GM23248 (cell line): ENCODE data around the gene HCRTR2. TPM values are rescaled to one million over a fixed set of nuclear protein-coding genes. Genes with fewer than 3 reads are reported as not detected.

Experiments
- DNase-seq: peaks from one replicate; pipeline ENCODE4 v3.0.0-alpha.2; 2015
- H2AFZ ChIP-seq: fragments of 200-600 bp; sonication (generic); 2 replicates; pipeline ENCODE4 v1.6.1; 2016; ENCODE audit warnings: antibody characterized with exemption
- H3F3A ChIP-seq: fragments of 200-600 bp; sonication (generic); 2 replicates; pipeline ENCODE4 v1.6.1; 2016; ENCODE audit warnings: mild to moderate bottlenecking, antibody characterized with exemption, mixed run types; ENCODE audit not compliant: insufficient read depth
- H3K27ac ChIP-seq: fragments of 200-600 bp; sonication (generic); 2 replicates; pipeline ENCODE4 v1.5.1; 2016; ENCODE audit warnings: mild to moderate bottlenecking
- H3K27me3 ChIP-seq: fragments of 200-600 bp; sonication (generic); replicated peaks from 2 replicates; pipeline ENCODE4 v1.6.1; 2016; ENCODE audit warnings: mild to moderate bottlenecking; ENCODE audit not compliant: insufficient read depth
- H3K36me3 ChIP-seq: fragments of 200-600 bp; sonication (generic); 2 replicates; pipeline ENCODE4 v1.6.1; 2016; ENCODE audit warnings: low read depth, mild to moderate bottlenecking
- H3K4me1 ChIP-seq: fragments of 200-600 bp; sonication (generic); 2 replicates; pipeline ENCODE4 v1.6.1; 2016; ENCODE audit warnings: mild to moderate bottlenecking; ENCODE audit not compliant: insufficient read depth
- H3K4me2 ChIP-seq: fragments of 200-600 bp; sonication (generic); one replicate; pipeline ENCODE4 v1.6.1; 2016; ENCODE audit warnings: mild to moderate bottlenecking; ENCODE audit not compliant: unreplicated experiment
- H3K4me3 ChIP-seq: fragments of 200-600 bp; sonication (generic); 2 replicates; pipeline ENCODE4 v1.5.1; 2016; ENCODE audit warnings: mild to moderate bottlenecking
- H3K79me2 ChIP-seq: fragments of 200-600 bp; sonication (generic); 2 replicates; pipeline ENCODE4 v1.6.1; 2016; ENCODE audit warnings: mild to moderate bottlenecking; ENCODE audit not compliant: insufficient read depth
- H3K9ac ChIP-seq: fragments of 200-600 bp; sonication (generic); 2 replicates; pipeline ENCODE4 v1.6.1; 2016; ENCODE audit warnings: mild to moderate bottlenecking
- H3K9me2 ChIP-seq: fragments of 200-600 bp; sonication (generic); 2 replicates; pipeline ENCODE4 v1.6.1; 2016; ENCODE audit warnings: mixed run types, mild to moderate bottlenecking, moderate library complexity; ENCODE audit not compliant: insufficient read depth
- H3K9me3 ChIP-seq: fragments of 200-600 bp; sonication (generic); one replicate; pipeline ENCODE4 v1.6.1; 2017; ENCODE audit warnings: low read depth
- H4K20me1 ChIP-seq: fragments of 200-600 bp; sonication (generic); 2 replicates; pipeline ENCODE4 v1.6.0; 2016; ENCODE audit not compliant: insufficient read depth
- EZH2 ChIP-seq: fragments of 200-600 bp; sonication (generic); IDR thresholded peaks from 2 replicates; pipeline ENCODE4 v1.6.1; 2018; ENCODE audit warnings: antibody characterized with exemption, mild to moderate bottlenecking; ENCODE audit not compliant: insufficient read depth, poor library complexity, severe bottlenecking
- EZH2phosphoT487 ChIP-seq: fragments of 200-600 bp; sonication (generic); IDR thresholded peaks from 2 replicates; pipeline ENCODE4 v1.6.1; 2018; ENCODE audit warnings: antibody characterized with exemption, moderate library complexity, mild to moderate bottlenecking, low read depth; ENCODE audit not compliant: insufficient read depth
- WGBS, 2 experiments: methylation state at CpG; one replicate each; pipeline ENCODE4 v1.1.6; 2015 to 2017; ENCODE audit warnings: low lambda C conversion rate in 2 of 2, low coverage in 1 of 2; ENCODE audit errors: missing lambda C conversion rate in 2 of 2; 5-methylcytosine and 5-hydroxymethylcytosine counted together
- in situ Hi-C: fragments of 300-500 bp; cut with MboI; formaldehyde crosslinking; loops from 2 replicates; pipeline ENCODE4 v1.15.0; 2020
- polyA plus RNA-seq: library from polyadenylated mRNA; unstranded; fragments of >200 nt; fragmentation: Nextera tagmentation; extraction: Ambion mirVana; gene quantifications from 2 replicates; pipeline ENCODE4 v1.2.1, GENCODE V29; 2016
- total RNA-seq: library from RNA; depleted of rRNA; stranded (reverse); fragments of >200 nt; shearing (Covaris generic); gene quantifications from 2 replicates; pipeline ENCODE4 v1.2.3, GENCODE V29; 2014; rRNA removed

Gene HCRTR2
- total and polyA plus RNA-seq, 2 experiments from 2014 or later: not detected

- Histone ChIP-seq H3K4me3 (no peak overlapping the region), H4K20me1 (no peaks in the 10 kb centered on the region), H2AFZ (no peak overlapping the region), H3K79me2 (no peaks in the 10 kb centered on the region), H3F3A (no peaks in the 10 kb centered on the region), H3K9me2 (no peaks in the 10 kb centered on the region), H3K4me1 (no peaks in the 10 kb centered on the region), H3K27ac (no peak overlapping the region), H3K9me3 (no peaks in the 10 kb centered on the region), H3K9ac (no peak overlapping the region), H3K36me3 (no peaks in the 10 kb centered on the region), H3K4me2 (no peak overlapping the region), H3K27me3 (no peaks in the 10 kb centered on the region)
- no peak for DNase-seq
- no peak for TF ChIP-seq EZH2phosphoT487
- no peak for TF ChIP-seq EZH2
- in situ Hi-C loops: no loop called here
Observed at GRCh38 chr6:55319961-55320695, 145.8 kb downstream of the HCRTR2 start.

- no peak for TF ChIP-seq EZH2
- TF ChIP-seq EZH2phosphoT487: no peak
- Histone ChIP-seq H3K4me3 (no peak overlapping the region), H3K4me2 (no peak overlapping the region), H3K9me2 (no peaks in the 10 kb centered on the region), H3K27me3 (no peaks in the 10 kb centered on the region), H3F3A (no peaks in the 10 kb centered on the region), H3K27ac (no peak overlapping the region), H3K9me3 (no peaks in the 10 kb centered on the region), H3K36me3 (no peaks in the 10 kb centered on the region), H4K20me1 (no peaks in the 10 kb centered on the region), H3K9ac (no peak overlapping the region), H3K4me1 (no peaks in the 10 kb centered on the region), H3K79me2 (no peaks in the 10 kb centered on the region), H2AFZ (no peak overlapping the region)
- no peak for DNase-seq
- 3 to 6% methylated on average over 2 of the region's 2 CpGs for WGBS, 2 experiments
- in situ Hi-C loops: no loop called here
Observed at GRCh38 chr6:55320696-55321086, 146.4 kb downstream of the HCRTR2 start.

GRCh38 chr6:55327169-55327568, 152.9 kb downstream of the HCRTR2 start, which contains the start of gene GFRAL:
TSS of gene GFRAL (plus strand) at chr6:55327469. CDS start at chr6:55327555, 86 bp downstream.
- Histone ChIP-seq H3K9me3 (no peaks in the 10 kb centered on the region), H3K79me2 (no peaks in the 10 kb centered on the region), H3K4me1 (no peaks in the 10 kb centered on the region), H3K9ac (no peak within 1 kb of the TSS), H3K9me2 (no peaks in the 10 kb centered on the region), H2AFZ (no peak within 1 kb of the TSS), H3K4me2 (no peak within 1 kb of the TSS), H3K36me3 (no peaks in the 10 kb centered on the region), H3K27ac (no peak within 1 kb of the TSS), H4K20me1 (no peaks in the 10 kb centered on the region), H3K27me3 (no peaks in the 10 kb centered on the region), H3K4me3 (no peak within 1 kb of the TSS), H3F3A (no peaks in the 10 kb centered on the region)
- DNase-seq: no peak
- in situ Hi-C loops: no loop called here
- TF ChIP-seq EZH2 (no peak), EZH2phosphoT487 (no peak)
- 18 to 22% methylated on average over 5 of the region's 5 CpGs for WGBS, 2 experiments

Other genes with a start within 250 kb of the HCRTR2 start
- not detected in 2 replicates for gene GFRAL, start 153.0 kb downstream of the HCRTR2 start, total RNA-seq
- not detected in 2 replicates for gene GFRAL, start 153.0 kb downstream of the HCRTR2 start, polyA plus RNA-seq